Measurements from ENCODE around the gene CEP57. TPM values are rescaled to one million over a fixed set of nuclear protein-coding genes. Genes with fewer than 3 reads are reported as not detected.
A peak's percentile ranks its signal among the peaks of the same experiment; 100 is the strongest.

Gene CEP57
- total RNA-seq, 1 experiment from 2014 or later = 79.8 TPM

DNA sequence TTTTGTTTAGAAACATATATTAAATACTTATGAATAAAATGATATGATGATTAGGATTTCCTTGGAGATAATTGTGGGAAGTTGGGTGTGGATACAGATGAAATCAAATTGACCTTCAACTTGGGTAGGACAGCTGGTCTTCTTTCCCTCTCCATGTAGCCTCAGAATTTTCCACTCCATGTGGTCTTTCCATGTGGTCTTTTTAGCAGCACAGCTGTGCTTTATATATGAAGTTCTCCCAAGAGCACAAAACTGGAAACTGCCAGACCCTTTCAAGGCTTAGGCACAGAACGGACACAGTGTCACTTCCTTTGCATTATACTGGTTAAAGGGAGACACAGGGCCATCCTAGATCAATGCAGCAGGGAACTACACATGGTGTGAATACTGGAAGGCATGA is 29.4 kb upstream of the CEP57 start:
- Histone ChIP-seq H3K27ac (ENCODE audit: low read depth, low read length, poor library complexity, severe bottlenecking) (no peak overlapping the region), H3K27me3 (replicated peaks; ENCODE audit: insufficient read depth, low read depth, low read length, poor library complexity) (no peaks in the 10 kb centered on the region), H3K4me1 (ENCODE audit: insufficient read depth, low read length, poor library complexity, severe bottlenecking) (no peaks in the 10 kb centered on the region), H3K36me3 (ENCODE audit: insufficient read depth, low read length, poor library complexity, severe bottlenecking) (no peaks in the 10 kb centered on the region), H3K9me3 (ENCODE audit: low read depth, low read length, poor library complexity, severe bottlenecking) (no peaks in the 10 kb centered on the region), H3K4me3 (ENCODE audit: low read depth, low read length, poor library complexity, severe bottlenecking) (no peak overlapping the region)
- ChIA-PET POLR2A (ENCODE audit: low non-redundant PET) (no interaction called here), CTCF (no interaction called here)
- DNase-seq (ENCODE audit: low spot score) = no peak
- TF ChIP-seq, protein P1, sequence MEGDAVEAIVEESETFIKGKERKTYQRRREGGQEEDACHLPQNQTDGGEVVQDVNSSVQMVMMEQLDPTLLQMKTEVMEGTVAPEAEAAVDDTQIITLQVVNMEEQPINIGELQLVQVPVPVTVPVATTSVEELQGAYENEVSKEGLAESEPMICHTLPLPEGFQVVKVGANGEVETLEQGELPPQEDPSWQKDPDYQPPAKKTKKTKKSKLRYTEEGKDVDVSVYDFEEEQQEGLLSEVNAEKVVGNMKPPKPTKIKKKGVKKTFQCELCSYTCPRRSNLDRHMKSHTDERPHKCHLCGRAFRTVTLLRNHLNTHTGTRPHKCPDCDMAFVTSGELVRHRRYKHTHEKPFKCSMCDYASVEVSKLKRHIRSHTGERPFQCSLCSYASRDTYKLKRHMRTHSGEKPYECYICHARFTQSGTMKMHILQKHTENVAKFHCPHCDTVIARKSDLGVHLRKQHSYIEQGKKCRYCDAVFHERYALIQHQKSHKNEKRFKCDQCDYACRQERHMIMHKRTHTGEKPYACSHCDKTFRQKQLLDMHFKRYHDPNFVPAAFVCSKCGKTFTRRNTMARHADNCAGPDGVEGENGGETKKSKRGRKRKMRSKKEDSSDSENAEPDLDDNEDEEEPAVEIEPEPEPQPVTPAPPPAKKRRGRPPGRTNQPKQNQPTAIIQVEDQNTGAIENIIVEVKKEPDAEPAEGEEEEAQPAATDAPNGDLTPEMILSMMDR (conservative IDR thresholded peaks at IDR 0.05; ENCODE audit: low read depth, low read length) = no peak
- no peak for TF ChIP-seq EZH2 (IDR thresholded peaks at IDR 0.05; ENCODE audit: borderline replicate concordance, low read depth, low read length, poor library complexity, severe bottlenecking)
- BruUV-seq (replicated peaks) = no TSS peak
- intact Hi-C loops (cut with micrococcal nuclease; ENCODE audit: unreplicated experiment) = loop anchor here (5.0 to 10.0 kb wide), 2 partner anchors 794 to 1136 kb away; no protein-coding TSS in a partner anchor

DNA sequence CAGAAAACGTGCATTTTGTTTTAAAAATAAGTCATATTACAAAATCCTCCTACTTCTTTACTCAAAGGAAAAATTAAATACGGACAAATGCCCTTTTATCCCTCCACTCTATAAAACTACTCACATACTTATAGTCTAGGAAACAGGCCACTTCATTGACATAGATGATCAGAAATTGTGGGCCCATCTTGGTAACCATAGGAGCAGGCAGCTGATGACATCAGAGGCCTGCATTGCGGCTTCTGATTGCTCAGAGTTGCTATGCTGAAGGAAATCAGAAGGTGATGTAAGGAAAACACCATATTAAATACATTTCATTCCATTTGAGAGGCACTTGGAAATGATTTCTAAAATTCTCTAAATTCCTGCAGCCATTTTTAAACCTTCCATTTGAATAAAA is 27.8 kb upstream of the CEP57 start:
- no TSS peak for BruUV-seq (replicated peaks)
- ChIA-PET CTCF (no interaction called here), POLR2A (ENCODE audit: low non-redundant PET) (no interaction called here)
- no peak overlapping the region for H3K27ac ChIP-seq (ENCODE audit: low read depth, low read length, poor library complexity, severe bottlenecking)
- no peak overlapping the region for H3K4me3 ChIP-seq (ENCODE audit: low read depth, low read length, poor library complexity, severe bottlenecking)
- DNase-seq (ENCODE audit: low spot score) = no peak
- H3K27me3 ChIP-seq (replicated peaks; ENCODE audit: insufficient read depth, low read depth, low read length, poor library complexity) = no peaks in the 10 kb centered on the region
- TF ChIP-seq EZH2 (IDR thresholded peaks at IDR 0.05; ENCODE audit: borderline replicate concordance, low read depth, low read length, poor library complexity, severe bottlenecking) = no peak
- TF ChIP-seq, protein P1 (conservative IDR thresholded peaks at IDR 0.05; ENCODE audit: low read depth, low read length) = no peak
- no peaks in the 10 kb centered on the region for H3K36me3 ChIP-seq (ENCODE audit: insufficient read depth, low read length, poor library complexity, severe bottlenecking)
- no peaks in the 10 kb centered on the region for H3K9me3 ChIP-seq (ENCODE audit: low read depth, low read length, poor library complexity, severe bottlenecking)
- H3K4me1 ChIP-seq (ENCODE audit: insufficient read depth, low read length, poor library complexity, severe bottlenecking) = no peaks in the 10 kb centered on the region
- intact Hi-C loops (cut with micrococcal nuclease; ENCODE audit: unreplicated experiment) = loop anchor here (5.0 to 10.0 kb wide), 2 partner anchors 795 to 1138 kb away; no protein-coding TSS in a partner anchor

DNA sequence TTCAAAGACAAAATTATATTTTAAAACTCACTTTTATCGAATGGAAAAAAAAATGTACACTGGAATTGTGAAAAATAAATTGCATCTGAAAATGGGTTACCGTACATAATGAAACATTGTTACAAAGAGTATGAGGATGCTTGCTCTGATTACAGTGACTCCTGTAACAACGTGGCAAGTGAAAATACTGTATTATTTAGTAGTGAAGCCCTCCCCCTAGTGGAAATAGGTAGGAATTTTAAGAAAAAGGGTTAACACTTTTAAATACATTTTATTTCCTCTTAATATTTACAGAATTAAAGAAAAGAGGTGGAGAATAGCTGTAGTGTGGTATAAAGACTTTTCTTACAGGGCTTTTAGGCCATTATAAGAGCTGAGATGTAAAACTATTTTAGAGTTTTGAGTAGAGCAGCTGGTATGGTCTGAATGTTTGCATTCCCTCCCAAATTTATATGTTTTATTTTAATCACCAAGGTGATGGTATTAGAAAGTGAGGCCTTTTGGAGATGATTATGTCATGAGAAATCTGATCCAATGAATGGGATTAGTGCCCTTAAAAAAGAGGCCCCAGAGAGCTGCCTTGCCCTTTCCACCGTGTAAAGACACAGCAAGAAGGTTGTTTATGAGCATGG is 25.9 kb upstream of the CEP57 start:
- ChIA-PET POLR2A (ENCODE audit: low non-redundant PET) (no interaction called here), CTCF (interaction anchor here (0.6 kb wide), 2 partner anchors 112 to 656 kb away, joined by 3 read pairs; no protein-coding TSS in a partner anchor)
- intact Hi-C loops (cut with micrococcal nuclease; ENCODE audit: unreplicated experiment) = loop anchor here (1.0 to 10.0 kb wide), 4 partner anchors 613 to 1140 kb away; no protein-coding TSS in a partner anchor

More for the DNA sequence above, 25.9 kb upstream of the CEP57 start:
- no peaks in the 10 kb centered on the region for H3K27me3 ChIP-seq (replicated peaks; ENCODE audit: insufficient read depth, low read depth, low read length, poor library complexity)
- H3K27ac ChIP-seq (ENCODE audit: low read depth, low read length, poor library complexity, severe bottlenecking) = no peak overlapping the region
- H3K4me3 ChIP-seq (ENCODE audit: low read depth, low read length, poor library complexity, severe bottlenecking) = no peak overlapping the region
- TF ChIP-seq EZH2 (IDR thresholded peaks at IDR 0.05; ENCODE audit: borderline replicate concordance, low read depth, low read length, poor library complexity, severe bottlenecking) = no peak
- TF ChIP-seq, protein P1 (conservative IDR thresholded peaks at IDR 0.05; ENCODE audit: low read depth, low read length) = peak; percentile 86
- DNase-seq (ENCODE audit: low spot score) = peak; percentile 77
- no TSS peak for BruUV-seq (replicated peaks)
- H3K4me1 ChIP-seq (ENCODE audit: insufficient read depth, low read length, poor library complexity, severe bottlenecking) = no peaks in the 10 kb centered on the region
- H3K9me3 ChIP-seq (ENCODE audit: low read depth, low read length, poor library complexity, severe bottlenecking) = no peaks in the 10 kb centered on the region
- H3K36me3 ChIP-seq (ENCODE audit: insufficient read depth, low read length, poor library complexity, severe bottlenecking) = no peaks in the 10 kb centered on the region

Measured in A673 (cell line).